Activated naive CD4-positive, alpha-beta T cell treated with anti-CD3 and anti-CD28 coated beads, Interleukin-2, amount 50 U/mL, for 72 hours (primary cell): ENCODE measurements around the gene DCAF8. TPM values are rescaled to one million over a fixed set of nuclear protein-coding genes. Genes with fewer than 3 reads are reported as not detected.
"Not testable (repeated sequence)": the region's sequence is repeated elsewhere in the genome, so short reads cannot be mapped to it uniquely, and the experiment has no call there.

Source experiments
- ATAC-seq, 2 donors: fragments of 150-1000 bp; cut with Tn5 transposase; 2 replicates each; pipeline ENCODE4 v1.10.0; 2021; ENCODE audit warnings: mild to moderate bottlenecking in 2 of 2, moderate library complexity in 2 of 2
- DNase-seq, 2 donors: peaks; one replicate each; pipeline ENCODE4 v3.0.0; 2021 to 2022; ENCODE audit warnings: low spot score in 2 of 2
- H3K27ac Mint-ChIP-seq, 2 donors: one replicate each; pipeline ENCODE4 v1.8.0; 2022; ENCODE audit warnings: mild to moderate bottlenecking in 2 of 2, mixed read lengths in 2 of 2
- H3K36me3 Mint-ChIP-seq, 2 donors: one replicate each; pipeline ENCODE4 v1.8.0; 2022; ENCODE audit warnings: mixed read lengths in 2 of 2
- H3K9me3 Mint-ChIP-seq, 2 donors: one replicate each; pipeline ENCODE4 v1.8.0; 2022; ENCODE audit warnings: mixed read lengths in 2 of 2
- total RNA-seq, 2 donors: library from RNA; stranded (reverse); gene quantifications; one replicate each; pipeline ENCODE4 v1.2.3, GENCODE V29; 2022

Gene DCAF8
- 100 to 1,000 TPM; 124 to 170 TPM for total RNA-seq

DNA sequence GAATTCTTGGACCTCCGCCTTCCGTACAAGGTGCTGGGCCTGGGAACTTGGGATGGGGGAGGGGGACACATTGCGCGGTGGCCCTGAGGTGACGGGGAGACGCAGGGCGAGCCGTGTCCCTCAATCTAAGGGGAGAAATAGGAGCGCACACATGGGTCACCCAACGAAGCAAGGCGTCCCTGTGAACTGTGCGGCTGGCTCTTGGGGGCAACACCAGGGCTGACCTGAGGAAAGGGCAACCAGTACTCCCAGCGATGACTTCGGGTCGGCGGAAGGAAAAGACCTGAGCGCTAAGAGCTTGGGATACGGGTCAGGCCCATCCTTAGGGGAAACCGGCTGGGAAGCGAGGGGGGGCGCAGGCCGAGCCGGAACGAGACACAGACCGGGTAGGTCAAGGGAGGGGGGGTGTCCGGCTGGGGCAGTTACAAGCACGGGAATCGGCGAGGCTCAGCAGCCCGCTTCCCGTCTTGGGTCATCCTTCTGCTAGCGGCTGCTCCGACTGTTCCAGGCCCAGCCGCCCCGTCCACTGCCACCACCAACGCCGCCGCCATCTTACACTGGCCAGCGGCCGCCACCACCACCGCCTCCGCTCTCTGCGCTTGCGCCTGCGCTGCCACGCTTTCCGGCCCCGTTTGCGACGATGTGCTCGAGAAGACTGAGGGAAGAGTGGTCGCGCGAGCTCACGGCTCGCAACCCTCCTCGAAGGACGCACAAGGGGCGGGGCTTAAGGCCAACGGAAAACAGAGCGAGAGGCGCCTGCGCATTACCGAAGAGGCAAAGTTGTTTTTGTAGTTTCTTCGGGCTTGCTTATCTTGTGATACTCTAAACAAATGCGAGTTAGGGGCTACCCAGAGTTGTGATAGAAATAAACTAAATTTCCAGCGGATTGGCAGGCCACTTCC is at the start of gene DCAF8:
Gene DCAF8 (minus strand): TSS at position 657 of the 902 bp plus-strand sequence. CDS start 18,541 bp downstream, outside the sequence.
- Mint-ChIP-seq H3K9me3 (no peaks in the 10 kb centered on the region), H3K27ac (peak within 1 kb of the TSS; percentile 99 to 100), H3K36me3 (peaks cover 15 to 32% of the 10 kb centered on the region in 2 donors)
- peak; percentile 95 to 97 for DNase-seq
- ATAC-seq: peak; percentile 75 to 89

DNA sequence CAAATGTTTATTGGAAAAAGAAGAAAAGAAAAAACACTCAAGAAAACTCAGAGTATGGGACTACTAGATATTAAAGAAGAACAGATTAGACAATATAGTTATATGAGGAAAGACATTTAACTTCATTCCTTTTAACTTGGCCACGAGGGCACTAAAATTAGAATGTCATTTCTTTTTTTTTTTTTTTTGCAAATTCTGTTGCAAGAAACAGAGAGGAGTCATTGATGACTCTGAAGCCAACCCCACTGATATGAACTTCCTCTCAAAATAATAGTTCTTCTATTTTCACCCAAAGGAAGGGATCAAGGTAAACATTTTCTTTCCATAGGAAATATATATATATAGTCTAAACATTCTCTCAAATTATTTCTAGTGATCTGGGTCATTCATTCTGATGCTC is 47.2 kb upstream of the DCAF8 start:
- ATAC-seq (no peak), DNase-seq (no peak)
- H3K9me3 Mint-ChIP-seq: no peaks in the 10 kb centered on the region
- no peak overlapping the region for H3K27ac Mint-ChIP-seq
- peaks cover 5 to 27% of the 10 kb centered on the region in 2 donors for H3K36me3 Mint-ChIP-seq

DNA sequence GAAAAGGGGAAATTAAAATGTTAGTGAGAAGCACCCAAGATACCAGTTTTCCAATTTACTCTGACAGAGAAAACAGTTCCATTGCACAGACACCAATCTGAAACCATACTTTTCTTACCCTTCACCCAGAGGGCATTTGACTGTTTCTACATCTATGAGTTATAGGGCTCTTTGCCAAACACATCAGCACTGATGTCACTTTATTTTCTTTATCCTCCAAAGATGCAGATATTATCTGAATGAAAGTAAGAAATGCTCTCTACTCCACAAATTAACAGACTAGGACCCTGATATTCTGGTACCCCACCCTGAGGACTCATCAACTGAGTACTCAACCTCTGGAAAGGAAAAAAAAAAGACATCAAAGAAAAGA is 46.8 kb upstream of the DCAF8 start:
- ATAC-seq (no peak), DNase-seq (no peak)
- no peaks in the 10 kb centered on the region for H3K9me3 Mint-ChIP-seq
- H3K27ac Mint-ChIP-seq: peak overlapping the region in 1 of 2 donors; percentile 67
- H3K36me3 Mint-ChIP-seq: peaks cover 5 to 25% of the 10 kb centered on the region in 2 donors

DNA sequence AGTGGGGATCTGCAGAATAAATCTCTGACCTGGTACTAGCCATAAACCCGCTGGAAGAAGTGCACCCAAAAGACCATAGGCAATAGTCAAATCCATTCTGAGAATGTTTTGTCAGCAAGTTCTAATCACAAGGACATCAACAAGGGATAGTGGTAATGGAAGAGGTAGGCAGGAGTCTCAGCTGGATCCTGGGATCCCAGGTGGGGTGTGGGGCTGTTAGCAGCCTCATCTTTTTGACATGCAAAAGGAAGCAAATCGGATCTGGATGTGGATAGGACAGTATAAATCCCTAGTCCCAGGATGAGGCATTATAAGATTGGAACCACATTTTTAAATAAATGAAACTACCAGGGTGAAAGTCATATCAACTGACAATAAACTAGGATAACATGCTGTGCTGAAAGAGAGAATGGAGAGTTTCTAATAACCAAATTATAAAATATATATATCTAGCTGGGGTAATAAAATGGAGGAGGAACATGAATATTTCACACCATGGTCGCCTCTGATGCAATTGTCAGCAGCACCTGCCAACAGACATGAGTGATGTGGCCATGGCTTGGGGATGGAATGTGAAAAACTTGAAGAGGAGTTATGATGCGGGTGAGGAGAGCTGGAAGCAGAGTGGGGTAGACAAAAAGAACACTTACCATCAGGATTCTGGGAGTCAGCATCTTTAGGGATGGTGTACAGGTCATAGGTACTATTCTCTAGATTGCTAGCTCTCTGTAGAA is 46.3 kb upstream of the DCAF8 start:
- ATAC-seq: no peak
- no peaks in the 10 kb centered on the region for H3K9me3 Mint-ChIP-seq
- DNase-seq: no peak
- peak overlapping the region in 1 of 2 donors; percentile 67 for H3K27ac Mint-ChIP-seq
- peaks cover 5 to 25% of the 10 kb centered on the region in 2 donors for H3K36me3 Mint-ChIP-seq

DNA sequence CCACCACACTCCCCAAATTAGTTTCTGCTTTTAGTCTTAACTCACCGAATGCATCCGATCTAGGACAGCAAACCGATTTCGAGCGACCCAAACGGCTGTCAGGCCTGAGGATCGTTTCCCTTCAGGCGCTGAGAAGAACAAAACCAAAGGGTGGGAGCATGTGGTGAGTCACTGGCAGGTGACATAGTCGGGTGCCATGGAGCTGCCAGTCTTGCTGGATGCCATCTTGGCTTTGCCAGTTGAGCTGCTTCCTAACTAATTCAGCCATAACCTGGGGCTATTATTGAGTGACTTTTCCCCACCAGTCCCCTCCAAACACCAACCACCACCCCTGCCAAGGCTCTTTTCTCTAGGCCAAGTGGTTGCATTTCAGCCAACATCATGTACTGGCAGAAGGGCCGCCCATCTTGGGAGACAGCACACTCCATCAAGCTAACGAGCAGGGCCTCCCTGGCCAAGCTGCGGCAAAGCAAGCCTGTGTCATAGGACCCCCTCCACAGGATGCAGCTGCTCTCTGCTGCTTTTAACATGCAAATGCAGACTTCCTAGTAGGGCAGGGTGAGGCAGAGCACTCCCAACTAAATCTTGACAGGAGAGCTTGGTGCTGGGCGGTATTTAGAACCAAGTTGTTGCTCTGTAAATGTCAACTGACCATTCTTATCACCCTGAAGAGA is 44.9 kb upstream of the DCAF8 start:
- peaks cover 5 to 18% of the 10 kb centered on the region in 2 donors for H3K36me3 Mint-ChIP-seq
- H3K9me3 Mint-ChIP-seq: no peaks in the 10 kb centered on the region
- H3K27ac Mint-ChIP-seq: no peak overlapping the region
- ATAC-seq: no peak
- no peak for DNase-seq

DNA sequence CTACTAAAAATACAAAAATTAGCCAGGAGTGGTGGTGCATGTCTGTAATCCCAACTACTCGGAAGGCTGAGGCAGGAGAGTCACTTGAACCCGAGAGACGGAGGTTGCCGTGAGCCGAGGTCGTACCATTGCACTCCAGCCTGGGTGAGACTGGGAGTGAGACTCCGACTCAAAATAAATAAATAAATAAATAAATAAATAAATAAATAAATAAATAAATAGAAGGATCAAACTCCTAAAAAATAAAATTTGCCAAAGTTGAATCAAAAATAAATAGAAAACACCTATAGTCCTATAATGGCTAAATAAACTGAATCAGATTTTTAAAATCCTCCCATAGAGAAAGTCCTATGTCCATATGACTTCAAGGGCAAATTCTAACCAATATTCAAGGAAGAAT is 37.8 kb upstream of the DCAF8 start:
- Mint-ChIP-seq H3K9me3 (no peaks in the 10 kb centered on the region), H3K27ac (no peak overlapping the region), H3K36me3 (peaks cover 0 to 12% of the 10 kb centered on the region in 2 donors)
- DNase-seq: no peak
- ATAC-seq: no peak

DNA sequence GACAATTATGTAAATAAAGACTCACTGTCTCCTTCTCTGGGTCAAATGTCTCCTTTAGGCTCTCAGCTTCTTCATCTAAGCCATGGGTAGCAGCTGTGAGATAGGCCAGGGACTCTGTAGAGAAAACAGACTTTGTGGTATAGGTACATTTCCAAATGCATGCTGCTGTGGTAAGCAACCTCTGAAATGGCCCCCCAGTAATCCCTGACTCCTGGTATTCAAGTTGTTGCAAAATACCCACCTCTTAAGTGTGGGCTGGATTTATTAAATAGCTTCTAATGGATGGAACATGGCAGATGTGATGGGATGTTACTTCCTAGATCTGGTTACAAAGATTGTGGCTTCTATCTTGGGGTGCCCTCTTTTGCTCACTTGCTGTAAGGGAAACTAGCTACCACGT is 33.7 kb upstream of the DCAF8 start:
- Mint-ChIP-seq H3K9me3 (no peaks in the 10 kb centered on the region), H3K27ac (no peak overlapping the region), H3K36me3 (peaks cover 0 to 12% of the 10 kb centered on the region in 2 donors)
- no peak for DNase-seq
- no peak for ATAC-seq

DNA sequence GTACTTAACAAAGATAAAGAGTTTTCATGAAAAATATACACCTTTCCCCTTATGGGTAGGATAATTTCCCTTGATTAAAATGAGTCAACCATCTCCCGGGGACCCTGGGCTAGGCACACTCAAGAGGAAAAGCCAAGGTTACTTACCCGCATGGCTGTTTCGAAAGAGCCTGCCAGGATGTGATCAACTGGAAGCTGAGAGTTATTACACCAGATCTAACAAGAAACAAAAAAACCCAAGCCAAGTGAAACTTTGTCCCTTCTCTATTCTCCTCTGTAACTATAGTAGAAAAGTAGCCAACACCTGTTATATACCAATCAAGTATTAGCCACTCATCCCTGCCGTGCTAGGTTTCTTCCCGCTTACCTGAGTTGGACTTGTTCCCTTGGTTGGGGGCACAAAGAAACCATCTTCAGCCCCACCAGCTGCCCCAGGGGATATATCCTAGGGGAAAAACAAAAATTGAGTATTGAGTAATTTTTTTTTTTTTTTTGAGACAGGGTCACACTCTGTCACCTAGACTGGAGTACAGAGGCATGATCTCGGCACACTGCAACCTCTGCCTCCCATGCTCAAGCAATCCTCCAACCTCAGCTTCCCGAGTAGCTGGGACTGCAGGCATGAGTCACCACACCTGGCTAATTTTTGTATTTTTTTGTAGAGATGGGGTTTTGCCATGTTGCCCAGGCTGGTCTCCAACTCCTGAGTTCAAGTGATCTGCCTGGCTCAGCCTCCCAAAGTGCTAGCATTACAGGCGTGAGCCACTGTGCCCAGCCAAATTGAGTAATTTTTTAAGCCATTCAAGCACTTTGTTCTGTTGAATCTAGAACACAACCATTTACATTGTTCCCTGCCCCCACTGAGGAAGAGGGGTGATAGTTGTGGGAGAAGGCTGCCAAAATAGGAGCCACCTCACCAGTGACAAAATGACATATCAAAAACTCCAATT is 30.9 kb upstream of the DCAF8 start:
- no peak for DNase-seq
- ATAC-seq: no peak
- peak overlapping the region; percentile 50 to 75 for H3K27ac Mint-ChIP-seq
- H3K9me3 Mint-ChIP-seq: no peaks in the 10 kb centered on the region
- H3K36me3 Mint-ChIP-seq: peaks cover 0 to 9% of the 10 kb centered on the region in 2 donors

DNA sequence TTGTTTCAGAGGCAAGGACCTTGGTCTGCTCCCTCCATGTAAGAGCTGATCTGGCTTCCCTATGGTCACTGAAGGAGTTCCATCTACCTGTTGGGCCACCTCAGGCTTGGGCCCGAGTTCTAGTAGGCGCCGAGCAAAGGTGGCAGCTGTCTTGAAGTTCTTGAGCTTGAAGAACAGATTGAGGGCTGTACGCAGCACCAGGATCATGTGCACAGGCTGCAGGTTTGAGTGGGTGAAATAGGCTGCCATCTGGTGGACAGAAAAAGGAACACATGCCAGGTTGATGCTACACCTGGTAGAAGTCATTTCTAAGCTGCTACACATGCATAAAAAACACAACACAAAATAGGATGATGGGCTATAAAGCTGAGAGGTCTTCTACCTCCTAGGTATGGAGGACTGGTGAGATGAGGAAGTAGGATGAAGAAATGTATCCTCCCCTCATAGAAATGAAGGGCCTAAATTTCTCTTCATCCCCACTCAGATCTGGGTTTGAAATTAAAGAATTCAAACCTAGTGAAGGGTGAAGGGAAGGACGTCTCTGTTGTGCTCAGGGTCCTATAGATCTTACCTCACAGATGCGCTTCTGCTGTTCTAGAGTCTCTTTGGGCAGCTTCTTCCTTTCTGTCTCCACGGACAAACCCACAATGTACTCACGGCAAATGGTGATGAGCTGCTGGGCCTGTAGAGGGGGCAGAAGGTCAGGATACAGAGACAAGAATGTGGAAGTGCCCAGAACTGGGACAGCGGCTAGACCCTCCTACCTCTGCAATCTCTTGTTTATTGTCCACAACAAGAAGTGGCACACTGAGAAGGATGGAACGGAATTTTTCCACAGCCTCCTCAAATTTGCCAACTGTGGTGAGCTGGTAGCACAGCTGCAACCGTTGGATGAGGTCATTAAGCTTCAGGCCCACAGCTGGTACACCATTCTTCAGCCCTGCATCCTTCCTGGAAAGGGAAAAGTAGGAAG is 29.2 kb upstream of the DCAF8 start:
- peak overlapping the region in 1 of 2 donors; percentile 34 for H3K27ac Mint-ChIP-seq
- no peaks in the 10 kb centered on the region for H3K9me3 Mint-ChIP-seq
- ATAC-seq (peak; percentile 89 to 96), DNase-seq (peak in 1 of 2 donors; percentile 59)
- H3K36me3 Mint-ChIP-seq: peaks cover 0 to 4% of the 10 kb centered on the region in 2 donors

DNA sequence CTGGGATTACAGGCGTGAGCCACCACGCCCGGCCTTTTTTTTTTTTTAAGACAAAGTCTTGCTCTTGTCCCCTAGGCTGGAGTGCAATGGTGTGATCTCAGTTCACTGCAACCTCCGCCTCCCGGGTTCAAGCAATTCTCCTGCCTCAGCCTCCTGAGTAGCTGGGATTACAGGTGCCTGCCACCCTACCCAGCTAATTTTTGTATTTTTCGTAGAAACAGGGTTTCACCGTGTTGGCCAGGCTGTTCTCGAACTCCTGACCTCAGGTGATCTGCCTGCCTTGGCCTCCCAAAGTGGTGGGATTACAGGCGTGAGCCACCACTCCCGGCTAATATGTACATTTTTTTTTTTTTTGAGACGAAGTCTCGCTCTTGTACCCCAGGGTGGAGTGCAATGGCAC is 25.4 kb upstream of the DCAF8 start:
- H3K27ac Mint-ChIP-seq, ATAC-seq, H3K9me3 Mint-ChIP-seq, DNase-seq: not testable (repeated sequence)
- peaks cover 12 to 18% of the 10 kb centered on the region in 2 donors for H3K36me3 Mint-ChIP-seq

DNA sequence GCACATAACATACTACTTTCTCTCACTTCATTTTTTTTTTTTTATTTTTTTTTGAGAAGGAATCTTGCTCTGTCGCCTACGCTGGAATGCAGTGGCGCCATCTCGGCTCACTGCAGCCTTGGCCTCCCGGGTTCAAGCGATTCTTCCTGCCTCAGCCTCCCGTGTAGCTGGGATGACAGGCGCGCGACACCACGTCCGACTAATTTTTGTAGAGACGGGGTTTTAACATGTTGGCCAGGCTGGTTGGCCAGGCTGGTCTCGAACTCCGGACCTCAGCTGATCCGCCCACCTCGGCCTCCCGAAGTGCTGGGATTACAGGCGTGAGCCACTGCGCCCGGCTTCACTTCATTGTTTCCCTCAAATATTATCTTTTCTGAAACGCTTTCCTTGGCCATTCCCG is 23.2 kb upstream of the DCAF8 start:
- Mint-ChIP-seq H3K9me3 (no peaks in the 10 kb centered on the region), H3K36me3 (peaks cover 12 to 18% of the 10 kb centered on the region in 2 donors), H3K27ac (peak overlapping the region; percentile 26 to 96)
- DNase-seq: no peak
- ATAC-seq: no peak

DNA sequence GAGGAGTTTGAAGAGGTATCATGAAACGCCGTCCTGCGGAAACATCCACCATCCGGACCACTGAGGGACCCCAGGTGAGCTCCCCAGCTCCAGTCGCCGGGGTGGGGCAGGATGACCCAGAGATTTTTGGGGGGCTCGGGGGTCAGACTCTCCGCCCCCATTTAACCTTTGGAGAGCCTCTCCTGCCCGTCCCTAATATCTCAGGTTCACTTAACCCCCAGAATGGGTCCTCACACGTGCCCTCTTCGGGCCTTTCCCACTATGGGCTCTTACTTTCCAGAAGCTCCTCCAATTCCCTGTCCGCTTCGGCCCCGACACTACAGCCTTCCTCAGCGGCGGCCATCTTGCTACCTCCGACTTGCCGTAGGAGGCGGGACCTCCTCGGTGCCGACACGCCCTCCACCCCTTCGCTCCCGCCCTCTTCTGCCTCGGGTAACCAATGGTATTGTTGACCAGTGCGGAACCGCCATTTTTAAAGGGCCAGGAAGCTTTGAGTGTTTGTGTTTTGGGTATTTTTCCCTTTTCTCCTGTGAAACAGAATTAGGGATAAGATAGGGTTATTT is 22.5 kb upstream of the DCAF8 start, which contains the start of gene PEX19:
Gene PEX19 (minus strand): TSS at position 352 of the 563 bp plus-strand sequence. CDS start 9 bp downstream, at position 343.
- Mint-ChIP-seq H3K36me3 (peaks cover 16 to 22% of the 10 kb centered on the region in 2 donors), H3K27ac (peak within 1 kb of the TSS; percentile 96 to 98)

DNA sequence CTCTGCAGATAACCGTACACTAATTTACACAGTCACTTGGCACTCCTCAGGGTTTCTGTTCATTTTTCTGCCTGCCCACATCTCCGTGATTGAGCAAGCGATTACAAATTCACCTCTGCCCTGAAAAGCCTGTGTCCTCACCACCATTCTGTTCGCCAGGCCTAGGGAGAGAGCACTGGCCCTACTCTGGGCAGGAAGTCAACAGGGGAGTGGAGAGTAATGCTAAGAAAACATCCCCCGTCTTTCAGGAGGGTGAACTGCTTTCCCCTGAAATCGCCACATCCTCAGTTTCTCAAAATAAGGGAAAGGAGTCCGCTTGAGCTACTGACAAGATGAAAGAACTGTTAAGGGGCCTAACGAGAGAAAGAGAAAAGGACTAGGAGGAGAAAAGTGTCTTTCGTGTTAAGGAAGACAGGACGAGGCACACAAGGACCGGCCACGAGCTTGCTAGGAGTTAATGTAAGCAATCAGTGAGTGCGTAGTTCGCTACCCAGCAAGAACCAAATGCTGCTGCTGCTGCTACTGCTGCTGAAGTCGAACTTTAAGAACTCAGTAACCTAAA is 22.0 kb upstream of the DCAF8 start:
- no peaks in the 10 kb centered on the region for H3K9me3 Mint-ChIP-seq
- H3K27ac Mint-ChIP-seq: peak overlapping the region; percentile 96 to 98
- H3K36me3 Mint-ChIP-seq: peaks cover 22 to 23% of the 10 kb centered on the region in 2 donors
- DNase-seq: peak in 1 of 2 donors; percentile 6
- ATAC-seq: peak; percentile 23 to 45

More for the DNA sequence above, 22.5 kb upstream of the DCAF8 start, which contains the start of gene PEX19:
- peak; percentile 99 to 100 for ATAC-seq
- DNase-seq: peak; percentile 93 to 95
- H3K9me3 Mint-ChIP-seq: no peaks in the 10 kb centered on the region

DNA sequence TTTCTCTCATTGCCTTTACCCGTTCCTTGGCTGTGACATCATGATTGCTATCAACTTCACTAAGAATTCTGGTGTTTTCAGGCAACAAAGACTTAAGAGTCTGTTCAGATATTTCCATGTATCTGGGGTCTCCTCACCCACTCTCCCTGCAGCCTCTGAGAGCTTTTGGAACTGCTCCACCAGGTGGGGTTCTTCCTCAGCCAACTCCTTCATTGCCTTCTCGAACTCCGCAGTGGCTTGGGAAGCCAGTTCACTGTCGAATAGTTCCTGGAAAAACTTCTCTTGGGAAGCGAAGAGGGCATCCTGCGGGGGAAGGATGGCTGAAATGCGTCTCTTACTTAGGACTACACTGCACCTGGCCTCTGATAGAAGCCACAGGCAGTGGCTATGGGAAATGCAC is 20.5 kb upstream of the DCAF8 start:
- Mint-ChIP-seq H3K27ac (peak overlapping the region in 1 of 2 donors; percentile 31), H3K36me3 (peaks cover 24 to 25% of the 10 kb centered on the region in 2 donors), H3K9me3 (no peaks in the 10 kb centered on the region)
- ATAC-seq: no peak
- DNase-seq: no peak
